ENCODE data around the gene ZNF774. TPM values are rescaled to one million over a fixed set of nuclear protein-coding genes. Genes with fewer than 3 reads are reported as not detected.
A peak's percentile ranks its signal among the peaks of the same experiment; 100 is the strongest.

The ZNF774 gene
- total and polyA plus RNA-seq, 2 of the 13 experiments (the other 11 are each of a cell fraction or from before 2014, with no cell fraction given) = 0.59 to 1.4 TPM

- no peak; the same call in 1 of the 2 replicates for TF ChIP-seq ZNF414 (CRISPR knock-in tag; IDR thresholded peaks at IDR 0.05)
- TF ChIP-seq ZNF674 (CRISPR knock-in tag; IDR thresholded peaks at IDR 0.05; ENCODE audit: low read depth) = no peak
- TF ChIP-seq ZKSCAN1 (IDR thresholded peaks at IDR 0.05; ENCODE audit: low read length) = no peak
- TF ChIP-seq YY1 (IDR thresholded peaks at IDR 0.05; ENCODE audit: insufficient read depth, insufficient replicate concordance, low read depth, low read length) = no peak
- no peak for TF ChIP-seq ATF1 (CRISPR knock-in tag; IDR thresholded peaks at IDR 0.05)
- TF ChIP-seq MYNN (CRISPR knock-in tag; IDR thresholded peaks at IDR 0.05; ENCODE audit: low read depth) = no peak
- TF ChIP-seq SIX4 (CRISPR knock-in tag; IDR thresholded peaks at IDR 0.05) = no peak
- TF ChIP-seq NR2C2 (CRISPR knock-in tag; IDR thresholded peaks at IDR 0.05; ENCODE audit: borderline replicate concordance) = no peak
- no peak for TF ChIP-seq ZSCAN25 (CRISPR knock-in tag; IDR thresholded peaks at IDR 0.05)
- TF ChIP-seq ZNF142 (CRISPR knock-in tag; IDR thresholded peaks at IDR 0.05) = no peak
- no peak for TF ChIP-seq ZNF607 (CRISPR knock-in tag; IDR thresholded peaks at IDR 0.05; ENCODE audit: borderline replicate concordance)
- TF ChIP-seq RBM39 (IDR thresholded peaks at IDR 0.05; ENCODE audit: low read depth, low read length, poor library complexity, severe bottlenecking) = no peak
- TF ChIP-seq SUZ12 (IDR thresholded peaks at IDR 0.05; ENCODE audit: low read depth, low read length) = peak; percentile 72
- TF ChIP-seq ZNF263 (CRISPR knock-in tag; IDR thresholded peaks at IDR 0.05) = peak; percentile 88
- TF ChIP-seq ZBTB43 (CRISPR knock-in tag; conservative IDR thresholded peaks at IDR 0.05) = no peak
- TF ChIP-seq ZC3H4 (CRISPR knock-in tag; IDR thresholded peaks at IDR 0.05; ENCODE audit: borderline replicate concordance) = no peak
- no peak for TF ChIP-seq ZNF709 (CRISPR knock-in tag; IDR thresholded peaks at IDR 0.05)
- TF ChIP-seq THYN1 (CRISPR knock-in tag; IDR thresholded peaks at IDR 0.05; ENCODE audit: borderline replicate concordance, low read depth) = no peak
- no peak for TF ChIP-seq CC2D1A (CRISPR knock-in tag; IDR thresholded peaks at IDR 0.05)
- TF ChIP-seq PPARG (CRISPR knock-in tag; conservative IDR thresholded peaks at IDR 0.05) = no peak
- peak; percentile 97 for TF ChIP-seq ZNF143 (CRISPR knock-in tag; IDR thresholded peaks at IDR 0.05)
- TF ChIP-seq ZNF75D (CRISPR knock-in tag; IDR thresholded peaks at IDR 0.05; ENCODE audit: borderline replicate concordance) = no peak
- TF ChIP-seq ZNF225 (CRISPR knock-in tag; IDR thresholded peaks at IDR 0.05) = no peak
- no peak for TF ChIP-seq FOXK2 (IDR thresholded peaks at IDR 0.05)
Observed at GRCh38 chr15:90352107-90352893, at the start of gene ZNF774 (continued).
